HepG2 (cell line): Measurements from ENCODE around the gene FMNL1. TPM values are rescaled to one million over a fixed set of nuclear protein-coding genes. Genes with fewer than 3 reads are reported as not detected.

Source experiments
- AHR ChIP-seq: IDR thresholded peaks from 2 replicates; pipeline ENCODE4 v1.6.1; 2018; ENCODE audit warnings: missing genetic modification reagents, missing compliant biosample characterization
- HIVEP1 ChIP-seq: sonication (generic); formaldehyde crosslinking; IDR thresholded peaks from 2 replicates; pipeline ENCODE4 v1.4.0; 2020; ENCODE audit warnings: mild to moderate bottlenecking, missing genetic modification reagents
- MAF1 ChIP-seq: sonication (generic); formaldehyde crosslinking; IDR thresholded peaks from 2 replicates; pipeline ENCODE4 v1.5.0; 2020; ENCODE audit warnings: missing genetic modification reagents, borderline replicate concordance
- MAZ ChIP-seq, 2 experiments: sonication (generic) in 1 of 2; formaldehyde crosslinking in 1 of 2; IDR thresholded peaks; 2 replicates each; pipeline versions ENCODE4 v1.5.0 to v1.6.1; 2012 to 2020; ENCODE audit warnings: low read depth in 2 of 2, mild to moderate bottlenecking in 2 of 2, borderline replicate concordance in 1 of 2, improper control_type of control experiment in 1 of 2, low read length in 1 of 2, missing genetic modification reagents in 1 of 2, moderate library complexity in 1 of 2
- NFKBIZ ChIP-seq: IDR thresholded peaks from 2 replicates; pipeline ENCODE4 v1.6.1; 2018; ENCODE audit warnings: missing genetic modification reagents, missing compliant biosample characterization
- RARA ChIP-seq: IDR thresholded peaks from 2 replicates; pipeline ENCODE4 v1.6.1; 2016; ENCODE audit warnings: missing genetic modification reagents, missing compliant biosample characterization
- SP4 ChIP-seq: sonication (generic); formaldehyde crosslinking; IDR thresholded peaks from 2 replicates; pipeline ENCODE4 v1.8.1; 2023; ENCODE audit warnings: mild to moderate bottlenecking, missing genetic modification reagents
- SPEN ChIP-seq: sonication (generic); formaldehyde crosslinking; IDR thresholded peaks from 2 replicates; pipeline ENCODE4 v1.5.1; 2020; ENCODE audit warnings: low read depth, mild to moderate bottlenecking, missing genetic modification reagents
- ZBTB21 ChIP-seq: sonication (generic); formaldehyde crosslinking; IDR thresholded peaks from 2 replicates; pipeline ENCODE4 v1.4.0; 2020; ENCODE audit warnings: missing genetic modification reagents
- ZEB1 ChIP-seq: IDR thresholded peaks from 2 replicates; pipeline ENCODE4 v1.6.1; 2012; ENCODE audit warnings: mild to moderate bottlenecking, low read depth, inconsistent platforms; ENCODE audit not compliant: insufficient replicate concordance
- ZNF430 ChIP-seq: sonication (generic); formaldehyde crosslinking; IDR thresholded peaks from 2 replicates; pipeline ENCODE4 v1.9.0; 2021; ENCODE audit warnings: mild to moderate bottlenecking, missing genetic modification reagents
- polyA plus RNA-seq, 8 experiments: library from polyadenylated mRNA; depleted of rRNA in 3 of 8; stranded (reverse) in 7 of 8; unstranded in 1 of 8; fragments of >200 nt; fragmentation: Illumina TruSeq in 4 of 8; extraction: Trizol in 4 of 8; gene quantifications; 2 replicates each; pipeline versions ENCODE4 v1.2.1 to v1.2.3, GENCODE V29; 2011 to 2016; ENCODE audit warnings: low read depth in 4 of 8, missing spikeins in 1 of 8, mixed read lengths in 1 of 8; ENCODE audit not compliant: insufficient read depth in 1 of 8
- total RNA-seq, 5 experiments: library from RNA; depleted of rRNA; stranded (reverse); fragments of >200 nt; fragmentation: Illumina TruSeq; extraction: Trizol; gene quantifications; 2 replicates each; pipeline ENCODE4 v1.2.3, GENCODE V29; 2016; ENCODE audit warnings: low read depth in 1 of 5
- TF ChIP-seq, protein P1 (sequence below): sonication (generic); formaldehyde crosslinking; IDR thresholded peaks from 2 replicates; pipeline ENCODE4 v1.4.0; 2020; ENCODE audit warnings: missing genetic modification reagents
- TF ChIP-seq, protein P2 (sequence below): sonication (generic); formaldehyde crosslinking; IDR thresholded peaks from 2 replicates; pipeline ENCODE4 v1.4.0; 2020; ENCODE audit warnings: missing genetic modification reagents

FMNL1 gene
- total and polyA plus RNA-seq, 2 of the 13 experiments (the other 11 are each of a cell fraction or from before 2014, with no cell fraction given), result 0.53 to 0.70 TPM

DNA sequence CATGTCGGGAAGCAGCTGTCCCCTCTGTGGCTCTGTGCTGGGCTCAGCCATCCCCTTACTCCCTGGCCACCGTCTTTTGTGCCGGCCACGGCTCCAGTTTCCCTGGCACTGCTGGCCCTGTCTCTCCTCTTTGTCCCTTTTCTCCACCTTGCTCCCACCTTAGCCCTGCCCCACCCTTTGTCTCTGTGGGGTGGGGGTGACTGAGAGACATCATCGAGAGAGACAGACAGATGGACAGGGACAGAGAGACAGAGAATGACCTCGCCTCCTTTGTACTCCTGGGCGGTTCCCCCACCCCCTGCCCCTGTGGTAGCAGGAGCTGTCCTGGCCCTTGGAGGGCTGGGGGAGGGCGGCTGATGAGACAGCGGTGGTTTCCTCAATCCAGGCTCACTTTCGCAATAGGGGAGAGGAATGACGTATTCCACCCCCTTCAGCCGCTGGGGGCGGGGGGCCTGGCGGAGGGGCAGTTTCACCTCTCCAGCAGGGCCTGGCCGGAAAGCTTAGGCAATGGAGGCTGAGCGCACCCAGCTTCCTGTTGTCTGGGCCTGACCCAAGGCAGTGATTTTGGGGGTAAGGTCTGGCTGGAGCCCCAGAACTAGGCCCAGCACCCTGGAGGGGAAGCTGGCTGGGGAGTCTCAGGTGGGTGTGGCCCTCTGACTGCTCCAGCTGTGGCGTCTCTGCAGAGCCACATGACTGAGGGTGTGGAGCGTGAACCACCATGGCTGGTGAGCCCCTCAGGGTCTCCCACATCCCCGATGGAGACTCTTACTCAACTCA lies 7.3 kb downstream of the FMNL1 start (continued):
- TF ChIP-seq SPEN (CRISPR knock-in tag) (no peak), NFKBIZ (CRISPR knock-in tag) (peak; percentile 24; the same call in 1 of the 2 replicates), SP4 (CRISPR knock-in tag) (0 out of 2 replicates have a peak, but pooled peaks have one; percentile 25), ZBTB21 (peak; percentile 39; the same call in 1 of the 2 replicates), ZNF430 (CRISPR knock-in tag) (0 out of 2 replicates have a peak, but pooled peaks have one; percentile 10), ZEB1 (peak; percentile 45), MAZ (IDR thresholded peaks at IDR 0.05; ENCODE audit: borderline replicate concordance, low read depth, low read length) (peak; percentile 64; the same call in 1 of the 2 replicates), MAZ (CRISPR knock-in tag; IDR thresholded peaks at IDR 0.05; ENCODE audit: low read depth) (peak; percentile 67; the same call in 1 of the 2 replicates), MAF1 (CRISPR knock-in tag) (no peak), HIVEP1 (CRISPR knock-in tag) (peak; percentile 36; the same call in 1 of the 2 replicates), AHR (0 out of 2 replicates have a peak, but pooled peaks have one; percentile 42), RARA (peak; percentile 11; the same call in 1 of the 2 replicates)
- TF ChIP-seq, protein P1, sequence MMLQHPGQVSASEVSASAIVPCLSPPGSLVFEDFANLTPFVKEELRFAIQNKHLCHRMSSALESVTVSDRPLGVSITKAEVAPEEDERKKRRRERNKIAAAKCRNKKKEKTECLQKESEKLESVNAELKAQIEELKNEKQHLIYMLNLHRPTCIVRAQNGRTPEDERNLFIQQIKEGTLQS (CRISPR knock-in tag), result peak; percentile 66; the same call in 1 of the 2 replicates
- TF ChIP-seq, protein P2, sequence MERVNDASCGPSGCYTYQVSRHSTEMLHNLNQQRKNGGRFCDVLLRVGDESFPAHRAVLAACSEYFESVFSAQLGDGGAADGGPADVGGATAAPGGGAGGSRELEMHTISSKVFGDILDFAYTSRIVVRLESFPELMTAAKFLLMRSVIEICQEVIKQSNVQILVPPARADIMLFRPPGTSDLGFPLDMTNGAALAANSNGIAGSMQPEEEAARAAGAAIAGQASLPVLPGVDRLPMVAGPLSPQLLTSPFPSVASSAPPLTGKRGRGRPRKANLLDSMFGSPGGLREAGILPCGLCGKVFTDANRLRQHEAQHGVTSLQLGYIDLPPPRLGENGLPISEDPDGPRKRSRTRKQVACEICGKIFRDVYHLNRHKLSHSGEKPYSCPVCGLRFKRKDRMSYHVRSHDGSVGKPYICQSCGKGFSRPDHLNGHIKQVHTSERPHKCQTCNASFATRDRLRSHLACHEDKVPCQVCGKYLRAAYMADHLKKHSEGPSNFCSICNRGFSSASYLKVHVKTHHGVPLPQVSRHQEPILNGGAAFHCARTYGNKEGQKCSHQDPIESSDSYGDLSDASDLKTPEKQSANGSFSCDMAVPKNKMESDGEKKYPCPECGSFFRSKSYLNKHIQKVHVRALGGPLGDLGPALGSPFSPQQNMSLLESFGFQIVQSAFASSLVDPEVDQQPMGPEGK (CRISPR knock-in tag), result peak; percentile 95
